Measurements from ENCODE around the gene NCOA7. TPM values are rescaled to one million over a fixed set of nuclear protein-coding genes. Genes with fewer than 3 reads are reported as not detected.
A peak's percentile ranks its signal among the peaks of the same experiment; 100 is the strongest.

NCOA7 gene
- total RNA-seq, 1 experiment from 2014 or later = 67.9 TPM

DNA sequence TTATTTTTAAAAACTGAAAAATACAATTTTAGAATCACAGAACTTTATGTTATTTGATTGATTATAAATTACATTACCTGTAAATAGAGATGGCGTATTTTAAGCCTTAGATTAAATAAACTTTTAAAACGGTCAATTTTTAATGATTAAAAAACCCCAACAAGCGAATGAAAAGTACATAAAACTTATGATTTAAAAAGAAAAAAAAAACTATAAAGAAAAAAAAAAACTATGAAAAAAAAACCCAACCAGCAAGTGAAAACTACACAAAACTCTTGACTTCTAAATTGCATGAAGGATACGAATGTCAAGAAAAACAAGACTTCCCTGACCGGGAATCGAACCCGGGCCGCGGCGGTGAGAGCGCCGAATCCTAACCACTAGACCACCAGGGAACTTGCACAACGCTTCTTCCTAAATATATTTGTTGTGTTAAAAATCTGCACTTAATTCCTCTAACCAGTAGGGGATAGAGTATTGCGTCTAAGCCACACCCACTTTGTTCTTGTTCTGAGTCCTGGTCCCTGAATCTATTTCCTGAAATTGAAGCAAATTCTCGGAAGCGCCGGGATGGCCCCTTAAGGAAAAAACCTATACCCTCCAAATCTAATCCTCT is 10.7 kb upstream of the NCOA7 start:
- TF ChIP-seq, protein P1, sequence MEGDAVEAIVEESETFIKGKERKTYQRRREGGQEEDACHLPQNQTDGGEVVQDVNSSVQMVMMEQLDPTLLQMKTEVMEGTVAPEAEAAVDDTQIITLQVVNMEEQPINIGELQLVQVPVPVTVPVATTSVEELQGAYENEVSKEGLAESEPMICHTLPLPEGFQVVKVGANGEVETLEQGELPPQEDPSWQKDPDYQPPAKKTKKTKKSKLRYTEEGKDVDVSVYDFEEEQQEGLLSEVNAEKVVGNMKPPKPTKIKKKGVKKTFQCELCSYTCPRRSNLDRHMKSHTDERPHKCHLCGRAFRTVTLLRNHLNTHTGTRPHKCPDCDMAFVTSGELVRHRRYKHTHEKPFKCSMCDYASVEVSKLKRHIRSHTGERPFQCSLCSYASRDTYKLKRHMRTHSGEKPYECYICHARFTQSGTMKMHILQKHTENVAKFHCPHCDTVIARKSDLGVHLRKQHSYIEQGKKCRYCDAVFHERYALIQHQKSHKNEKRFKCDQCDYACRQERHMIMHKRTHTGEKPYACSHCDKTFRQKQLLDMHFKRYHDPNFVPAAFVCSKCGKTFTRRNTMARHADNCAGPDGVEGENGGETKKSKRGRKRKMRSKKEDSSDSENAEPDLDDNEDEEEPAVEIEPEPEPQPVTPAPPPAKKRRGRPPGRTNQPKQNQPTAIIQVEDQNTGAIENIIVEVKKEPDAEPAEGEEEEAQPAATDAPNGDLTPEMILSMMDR (IDR thresholded peaks at IDR 0.05; ENCODE audit: insufficient read depth in 1 of 2, low read depth in 1 of 2, low read length in 1 of 2, severe bottlenecking in 1 of 2, unreplicated experiment in 1 of 2) = peak; percentile 6 to 13
- Mint-ChIP-seq H3K36me3 (ENCODE audit: insufficient read depth, unreplicated experiment) (no peaks in the 10 kb centered on the region), H3K4me1 (ENCODE audit: low read depth, unreplicated experiment) (peaks cover 14% of the 10 kb centered on the region), H3K27me3 (ENCODE audit: insufficient read depth, unreplicated experiment) (no peaks in the 10 kb centered on the region), H3K4me3 (ENCODE audit: unreplicated experiment) (no peak overlapping the region), H3K27ac (ENCODE audit: unreplicated experiment) (no peak overlapping the region), H3K9me3 (ENCODE audit: unreplicated experiment) (peaks cover 17% of the 10 kb centered on the region)
- Histone ChIP-seq H3K4me3 (ENCODE audit: low read depth, low read length) (peak overlapping the region; percentile 61), H3K4me1 (peaks cover 13% of the 10 kb centered on the region), H3K9me3 (no peaks in the 10 kb centered on the region), H3K27me3 (replicated peaks; ENCODE audit: control insufficient read depth, insufficient read depth, low read length) (no peaks in the 10 kb centered on the region), H3K36me3 (ENCODE audit: control insufficient read depth, insufficient read depth, low read length) (no peaks in the 10 kb centered on the region)
- POLR2A ChIA-PET = interaction anchor here (0.5 to 2.3 kb wide), 2 partner anchors 10 to 599 kb away, joined by 3 to 21 read pairs; partner anchors contain the start of gene NCOA7
- CTCF ChIA-PET = interaction anchor here (2.8 kb wide), 1 partner anchor 11 kb away, joined by 19 read pairs; the partner anchor contains the start of gene NCOA7
- peak; percentile 75 to 90 for DNase-seq
- no TSS peak for BruUV-seq (replicated peaks)
- intact Hi-C loops (cut with micrococcal nuclease; ENCODE audit: unreplicated experiment) = loop anchor here (1.0 kb wide), 3 partner anchors 31 to 194 kb away; partner anchors contain the start of genes HEY2 and HINT3

DNA sequence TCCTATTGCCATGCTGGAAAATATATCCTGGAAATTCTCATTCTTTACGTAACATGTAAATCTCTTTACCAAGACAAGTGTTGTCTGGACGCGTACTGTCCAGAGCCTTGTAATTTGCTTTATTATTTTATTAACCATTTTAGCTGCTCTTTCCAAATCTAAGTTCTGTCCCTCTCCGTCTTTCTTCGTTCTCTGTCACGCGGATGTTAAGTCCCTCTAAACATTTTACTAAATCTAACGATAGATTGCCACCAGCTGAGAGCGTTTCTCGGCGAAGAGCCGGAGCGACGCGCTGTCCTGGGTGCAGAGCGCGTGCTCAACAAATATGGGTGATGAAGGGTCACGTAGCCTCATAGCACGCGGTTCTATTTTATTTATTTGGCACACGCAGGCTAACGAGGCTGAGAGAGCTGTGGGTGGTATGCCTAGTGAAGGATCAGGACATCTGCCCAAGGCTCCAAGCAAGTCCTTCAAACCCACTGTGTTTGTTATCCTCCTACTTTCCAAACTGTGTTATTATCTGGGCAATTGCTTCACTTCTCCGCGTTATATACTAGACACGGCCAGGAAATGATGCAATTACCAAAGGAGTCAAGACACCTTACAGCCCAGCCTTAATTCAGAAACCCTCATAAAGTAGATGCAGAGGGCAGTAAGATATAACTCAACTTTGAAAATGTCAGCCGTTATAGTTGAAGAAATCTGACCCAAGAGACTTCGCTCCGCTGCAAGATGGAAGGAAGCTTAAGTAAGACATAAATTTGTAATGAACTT is 10.0 kb upstream of the NCOA7 start:
- TF ChIP-seq, protein P1 (IDR thresholded peaks at IDR 0.05; ENCODE audit: insufficient read depth in 1 of 2, low read depth in 1 of 2, low read length in 1 of 2, severe bottlenecking in 1 of 2, unreplicated experiment in 1 of 2) = no peak
- ChIA-PET POLR2A (interaction anchor here (0.5 to 2.3 kb wide), 5 partner anchors 10 to 598 kb away, joined by 3 to 21 read pairs (median 4); partner anchors contain the start of genes HINT3 and NCOA7), CTCF (interaction anchor here (0.9 to 2.8 kb wide), 6 partner anchors 10 to 206 kb away, joined by 3 to 19 read pairs (median 6); partner anchors contain the start of genes HINT3, NCOA7 and TRMT11)
- BruUV-seq (replicated peaks) = TSS peak; percentile 100
- Mint-ChIP-seq H3K36me3 (ENCODE audit: insufficient read depth, unreplicated experiment) (no peaks in the 10 kb centered on the region), H3K4me3 (ENCODE audit: unreplicated experiment) (no peak overlapping the region), H3K4me1 (ENCODE audit: low read depth, unreplicated experiment) (peaks cover 10% of the 10 kb centered on the region), H3K27me3 (ENCODE audit: insufficient read depth, unreplicated experiment) (no peaks in the 10 kb centered on the region), H3K27ac (ENCODE audit: unreplicated experiment) (no peak overlapping the region), H3K9me3 (ENCODE audit: unreplicated experiment) (peaks cover 17% of the 10 kb centered on the region)
- Histone ChIP-seq H3K4me1 (peaks cover 13% of the 10 kb centered on the region), H3K36me3 (ENCODE audit: control insufficient read depth, insufficient read depth, low read length) (no peaks in the 10 kb centered on the region), H3K27me3 (replicated peaks; ENCODE audit: control insufficient read depth, insufficient read depth, low read length) (no peaks in the 10 kb centered on the region), H3K4me3 (ENCODE audit: low read depth, low read length) (peak overlapping the region; percentile 61), H3K9me3 (no peaks in the 10 kb centered on the region)
- peak; percentile 44 to 62 for DNase-seq
- intact Hi-C loops (cut with micrococcal nuclease; ENCODE audit: unreplicated experiment) = loop anchor here (1.0 kb wide), 4 partner anchors 10 to 194 kb away; partner anchors contain the start of genes HEY2, HINT3 and NCOA7

DNA sequence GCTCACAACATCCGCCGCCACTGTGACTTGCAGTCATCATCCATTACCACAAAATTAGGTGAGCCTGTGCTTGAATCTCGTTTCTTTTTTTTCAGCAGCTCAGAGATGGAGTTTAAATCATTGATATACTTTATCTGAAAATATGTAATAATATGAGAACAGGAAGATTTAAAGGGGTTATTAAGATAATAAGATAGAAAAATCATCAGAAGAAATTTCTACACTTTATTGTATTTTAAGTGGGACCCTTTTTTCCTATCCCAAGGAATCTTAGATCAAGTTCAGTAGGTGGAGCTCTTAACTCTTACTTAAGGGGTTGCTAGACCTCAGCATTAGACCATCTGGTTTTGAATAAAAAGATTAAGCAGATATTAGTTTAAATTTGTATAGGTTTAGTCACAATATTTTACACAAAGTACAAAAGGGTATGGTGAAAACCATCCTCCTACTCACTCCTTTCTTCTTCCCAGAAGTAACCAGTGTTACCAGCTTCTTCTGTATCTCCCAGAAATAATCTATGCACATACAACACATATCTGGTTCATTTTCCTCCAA is 9.4 kb upstream of the NCOA7 start:
- no peaks in the 10 kb centered on the region for H3K36me3 ChIP-seq (ENCODE audit: control insufficient read depth, insufficient read depth, low read length)
- H3K27me3 ChIP-seq (replicated peaks; ENCODE audit: control insufficient read depth, insufficient read depth, low read length) = no peaks in the 10 kb centered on the region
- intact Hi-C loops (cut with micrococcal nuclease; ENCODE audit: unreplicated experiment) = loop anchor here (1.0 kb wide), 1 partner anchor 9 kb away; the partner anchor contains the start of gene NCOA7
- CTCF ChIA-PET = interaction anchor here (0.9 to 2.8 kb wide), 6 partner anchors 9 to 205 kb away, joined by 3 to 19 read pairs (median 6); partner anchors contain the start of genes HINT3, NCOA7 and TRMT11
- POLR2A ChIA-PET = interaction anchor here (0.7 to 2.3 kb wide), 5 partner anchors 9 to 175 kb away, joined by 3 to 21 read pairs (median 4); partner anchors contain the start of genes HINT3 and NCOA7
- DNase-seq = no peak
- peaks cover 17% of the 10 kb centered on the region for H3K9me3 Mint-ChIP-seq (ENCODE audit: unreplicated experiment)
- peaks cover 5% of the 10 kb centered on the region for H3K4me1 Mint-ChIP-seq (ENCODE audit: low read depth, unreplicated experiment)
- TSS peak; percentile 75 for BruUV-seq (replicated peaks)
- H3K36me3 Mint-ChIP-seq (ENCODE audit: insufficient read depth, unreplicated experiment) = no peaks in the 10 kb centered on the region
- H3K4me3 ChIP-seq (ENCODE audit: low read depth, low read length) = peak overlapping the region; percentile 61
- no peaks in the 10 kb centered on the region for H3K9me3 ChIP-seq
- no peak overlapping the region for H3K4me3 Mint-ChIP-seq (ENCODE audit: unreplicated experiment)
- no peaks in the 10 kb centered on the region for H3K27me3 Mint-ChIP-seq (ENCODE audit: insufficient read depth, unreplicated experiment)
- TF ChIP-seq, protein P1 (IDR thresholded peaks at IDR 0.05; ENCODE audit: insufficient read depth in 1 of 2, low read depth in 1 of 2, low read length in 1 of 2, severe bottlenecking in 1 of 2, unreplicated experiment in 1 of 2) = no peak
- H3K27ac Mint-ChIP-seq (ENCODE audit: unreplicated experiment) = no peak overlapping the region
- H3K4me1 ChIP-seq = peaks cover 10% of the 10 kb centered on the region

Data from Caco-2 (cell line).